SIG-M5 treated with dmso at 0.1 percent for 504 hours (cell line): ENCODE results near the gene HIPK1.
"Not testable (repeated sequence)": the region's sequence is repeated elsewhere in the genome, so short reads cannot be mapped to it uniquely, and the experiment has no call there.

Source experiments
- DNase-seq: peaks from one replicate; lab custom pipeline; 2025; ENCODE audit not compliant: unreplicated experiment; lab: John Stamatoyannopoulos, UW

Gene HIPK1

DNA sequence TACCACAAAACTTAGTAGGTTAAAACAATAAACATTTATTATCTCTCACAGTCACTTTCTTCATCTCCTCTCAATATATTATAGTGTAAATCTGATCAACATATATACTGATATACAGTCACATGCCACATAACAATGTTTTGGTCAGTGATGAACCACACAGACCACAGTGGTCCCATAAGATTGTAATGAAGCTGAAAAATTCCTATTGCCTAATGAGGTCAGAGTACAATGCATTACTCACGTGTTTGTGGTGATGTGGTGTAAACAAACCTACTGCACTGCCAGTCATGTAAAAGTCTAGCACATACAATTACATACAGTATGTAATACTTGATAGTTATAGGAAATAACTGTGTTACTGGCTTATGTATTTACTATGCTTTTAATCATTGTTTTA is 80.3 kb downstream of the HIPK1 start:
- no peak for DNase-seq

DNA sequence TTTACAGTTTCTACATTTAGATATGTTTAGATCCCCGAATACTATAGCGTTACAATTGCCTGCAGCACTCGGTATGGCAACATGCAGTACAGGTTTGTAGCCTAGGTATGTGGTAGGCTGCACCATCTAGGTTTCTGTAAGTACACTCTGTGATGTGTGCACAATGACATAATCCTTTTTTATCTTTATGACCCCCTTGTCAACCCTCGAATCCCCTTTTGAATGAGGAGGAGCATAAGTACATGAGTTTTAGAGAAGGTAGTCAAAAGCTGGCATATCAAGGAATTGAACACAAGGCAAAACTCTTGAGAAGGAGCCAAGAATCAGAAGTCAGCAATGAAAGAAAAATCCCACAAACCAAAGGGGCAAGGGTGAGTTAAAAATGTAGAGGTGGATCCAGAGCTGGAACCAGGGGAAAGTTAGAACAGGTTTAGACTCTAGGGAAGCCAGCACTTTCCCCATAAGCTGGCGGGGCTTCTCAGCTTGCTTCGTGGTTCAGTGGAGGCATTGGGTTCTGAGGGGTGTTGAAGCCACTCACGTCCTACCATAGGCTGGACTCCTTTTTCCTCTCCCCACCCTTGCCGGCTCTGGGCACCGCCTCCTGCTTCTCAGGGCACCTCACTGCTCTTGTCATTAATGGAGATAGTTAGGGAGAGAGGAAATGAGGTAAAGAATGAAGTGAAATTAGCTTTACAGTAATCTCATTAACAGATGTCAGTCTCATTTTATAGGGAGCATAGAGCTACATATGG is 81.5 kb downstream of the HIPK1 start:
- no peak for DNase-seq

DNA sequence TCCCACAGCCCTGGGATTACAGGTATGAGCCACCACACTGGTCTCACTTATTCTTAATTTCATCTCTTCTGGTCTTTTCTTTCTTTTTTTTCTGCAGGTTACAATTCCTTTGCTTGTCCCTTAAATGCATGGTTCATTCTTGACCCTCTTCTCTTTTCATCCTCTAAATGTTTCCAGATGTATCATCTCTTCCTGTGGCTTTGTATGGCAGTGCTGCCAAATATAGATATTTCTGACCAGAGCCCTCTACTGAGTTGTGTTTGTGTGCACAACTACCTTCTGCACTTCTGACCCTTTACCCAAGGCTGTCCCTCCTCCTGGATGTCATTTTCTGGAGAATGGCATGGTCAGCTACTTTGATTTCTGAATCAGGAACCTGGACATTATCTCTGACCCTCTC is 82.7 kb downstream of the HIPK1 start:
- DNase-seq: no peak

DNA sequence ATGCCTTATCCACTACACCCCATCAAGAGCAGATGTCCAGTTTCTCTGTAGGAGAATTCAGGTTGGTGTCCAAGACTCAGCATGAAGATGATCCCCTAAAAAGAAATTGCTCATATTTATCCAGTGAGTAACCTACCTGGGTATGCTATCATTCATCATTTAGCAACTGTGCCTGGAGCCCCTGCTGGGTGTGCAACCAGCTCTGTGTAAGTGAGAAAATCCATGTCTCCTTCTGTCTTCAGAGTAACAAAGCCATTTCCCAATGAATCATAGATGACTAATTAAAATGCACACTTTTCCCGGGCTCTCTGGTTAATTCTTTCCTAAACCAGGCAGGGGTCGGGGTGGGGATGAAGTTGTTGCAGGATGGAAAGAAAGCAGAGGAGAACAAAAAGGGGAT is 86.0 kb downstream of the HIPK1 start:
- DNase-seq: no peak

DNA sequence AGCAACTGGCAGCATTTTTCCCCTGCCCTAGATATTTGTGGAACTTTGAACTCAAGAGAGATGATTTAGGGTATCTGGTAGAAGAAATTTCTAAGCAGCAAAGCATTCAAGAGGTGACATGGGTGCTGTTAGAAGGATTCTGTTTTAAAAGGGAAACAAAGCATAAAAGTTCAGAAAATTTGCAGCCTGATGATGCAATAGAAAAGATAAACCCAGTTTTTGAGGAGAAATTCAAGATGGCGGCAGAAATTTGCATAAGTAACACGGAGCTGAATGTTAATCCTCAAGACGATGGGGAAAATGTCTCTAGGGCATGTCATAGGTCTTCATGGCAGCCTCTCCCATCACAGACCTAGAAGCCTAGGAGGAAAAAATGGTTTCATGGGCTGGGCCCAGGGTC is 90.6 kb downstream of the HIPK1 start:
- DNase-seq: not testable (repeated sequence)

DNA sequence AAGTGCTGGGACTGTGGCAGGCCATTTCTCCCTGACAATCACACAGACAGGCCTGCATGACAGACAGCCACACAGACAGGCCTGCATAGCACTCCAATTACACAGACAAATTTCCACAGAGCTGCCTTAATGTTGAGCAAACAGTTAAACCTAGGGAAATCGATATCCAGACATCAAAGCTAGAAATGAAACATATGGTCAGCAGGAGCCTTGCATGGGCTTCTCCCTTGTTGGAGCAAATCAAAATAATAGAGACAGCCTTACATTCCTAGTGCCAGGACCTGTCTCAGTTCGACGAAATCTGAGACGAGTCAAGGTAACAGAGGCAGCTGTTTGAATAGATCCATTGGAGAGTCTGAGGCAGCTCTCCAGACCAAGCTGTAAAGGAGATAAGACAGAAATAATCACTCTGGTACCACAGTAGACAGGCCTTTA is 92.6 kb downstream of the HIPK1 start:
- DNase-seq: no peak

DNA sequence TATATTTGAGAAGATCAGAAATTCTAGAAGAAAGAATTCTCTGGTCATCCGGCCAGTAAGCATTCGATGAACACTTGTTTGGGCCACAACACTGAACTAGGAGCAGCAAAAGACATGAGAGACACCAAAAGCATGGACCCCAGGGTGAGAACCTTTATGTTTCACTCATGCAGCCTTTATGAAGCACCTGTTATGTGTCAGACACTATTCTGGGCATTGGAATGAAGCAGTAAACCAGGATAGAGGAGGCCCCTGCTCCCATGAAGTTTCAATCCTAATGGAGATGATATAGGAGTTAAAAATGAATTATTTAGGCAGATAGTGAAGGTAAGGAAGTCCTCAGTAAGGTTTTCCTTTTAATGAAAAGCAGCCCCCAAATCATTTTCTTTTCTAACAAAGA is 93.8 kb downstream of the HIPK1 start:
- DNase-seq: no peak

DNA sequence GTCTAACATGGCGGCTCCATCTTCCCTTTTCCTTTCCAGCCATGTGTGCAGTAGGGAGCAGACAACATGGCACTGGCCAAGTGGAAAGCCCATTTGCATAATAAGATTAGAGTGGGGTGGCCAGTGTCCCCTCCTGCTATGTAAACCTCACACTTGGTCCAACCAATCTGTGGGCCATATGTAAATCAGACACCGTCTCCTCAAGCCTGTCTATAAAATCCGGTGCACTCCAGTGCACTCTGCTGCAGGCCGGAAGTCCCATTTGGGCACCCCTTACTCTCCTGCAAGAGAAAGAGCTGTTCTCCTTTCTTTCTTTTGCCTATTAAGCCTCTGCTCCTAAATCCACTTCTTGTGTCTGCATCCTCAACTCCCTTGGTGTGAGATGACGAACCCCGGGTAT is 94.3 kb downstream of the HIPK1 start:
- DNase-seq: no peak

DNA sequence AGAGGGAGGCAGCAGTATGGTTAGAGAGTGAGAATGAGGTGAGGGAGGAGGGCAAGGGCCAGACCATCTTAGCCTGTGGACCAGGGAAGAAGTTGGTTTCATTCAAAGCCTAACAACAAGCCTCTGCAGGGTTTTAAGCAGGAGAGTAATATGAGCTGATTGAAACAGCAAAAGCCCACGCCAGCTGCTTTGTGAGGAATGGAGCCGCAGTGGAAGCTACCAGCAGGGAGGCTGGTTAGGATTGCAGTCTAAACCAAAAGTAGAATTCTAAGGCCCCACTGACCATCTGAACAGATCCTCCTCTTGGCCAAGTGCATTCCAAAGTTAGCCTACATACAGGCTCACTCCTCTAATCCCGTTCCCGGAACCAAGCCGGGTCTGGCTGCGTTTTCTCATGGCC is 94.9 kb downstream of the HIPK1 start:
- DNase-seq: no peak

DNA sequence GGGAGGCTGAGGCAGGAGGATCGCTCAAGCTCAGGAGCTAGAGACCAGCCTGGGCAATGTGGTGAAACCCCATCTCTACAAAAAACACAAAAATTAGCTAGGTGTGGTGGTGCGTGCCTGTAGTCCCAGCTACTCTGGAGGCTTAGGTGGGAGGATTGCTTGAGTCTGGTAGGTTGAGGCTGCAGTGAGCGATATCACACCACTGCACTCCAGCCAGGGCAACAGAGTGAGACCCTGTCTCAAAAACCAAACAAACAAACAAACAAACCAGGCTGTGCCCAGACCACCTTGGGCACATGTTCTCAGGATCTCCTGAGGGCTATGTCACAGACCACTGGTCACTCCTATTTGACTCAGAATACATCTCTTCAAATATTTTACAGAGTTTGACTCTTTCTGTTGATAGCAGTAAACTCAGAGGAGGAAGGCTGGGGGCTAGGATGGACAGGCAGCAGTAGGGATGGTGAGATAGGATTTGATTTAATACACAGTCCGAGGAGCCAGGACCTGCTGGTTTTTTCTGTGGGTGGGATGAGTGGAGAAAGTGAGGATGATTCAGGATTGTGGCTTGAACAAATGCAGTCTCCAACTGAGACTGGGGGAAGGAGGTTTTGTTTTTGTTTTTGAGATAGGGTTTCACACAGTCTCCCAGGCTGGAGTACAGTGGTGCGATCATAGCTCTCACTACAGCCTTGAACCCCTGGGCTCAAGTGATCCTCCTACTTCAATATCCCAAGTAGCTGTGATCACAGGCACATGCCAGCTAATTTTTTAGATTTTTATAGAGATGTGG is 96.7 kb downstream of the HIPK1 start:
- no peak for DNase-seq

DNA sequence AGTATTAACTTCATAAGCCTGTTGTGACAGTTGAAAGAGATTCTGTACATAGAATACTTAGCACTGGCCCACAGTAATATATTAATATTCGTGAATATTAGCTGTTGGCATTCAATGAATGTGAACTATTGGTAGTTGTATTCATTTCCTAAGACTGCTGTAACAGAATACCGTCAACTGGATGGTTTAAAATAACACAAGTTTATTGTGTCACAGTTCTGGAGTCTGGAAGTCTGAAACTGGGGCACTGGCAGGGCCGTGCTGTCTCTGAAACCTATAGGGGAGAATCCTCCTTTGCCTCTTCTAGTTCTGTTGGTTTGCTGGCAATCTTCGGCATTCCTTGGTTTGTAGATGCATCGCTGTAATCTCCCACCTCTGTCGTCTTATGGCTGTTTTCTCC is 97.7 kb downstream of the HIPK1 start:
- DNase-seq: no peak
